Measurements from ENCODE around the gene ABCA13. TPM values are rescaled to one million over a fixed set of nuclear protein-coding genes. Genes with fewer than 3 reads are reported as not detected.

ABCA13 gene
- polyA plus RNA-seq, 1 donor (not counting 4 experiments of a cell fraction or from before 2014, with no cell fraction given) = 0.76 TPM

DNA sequence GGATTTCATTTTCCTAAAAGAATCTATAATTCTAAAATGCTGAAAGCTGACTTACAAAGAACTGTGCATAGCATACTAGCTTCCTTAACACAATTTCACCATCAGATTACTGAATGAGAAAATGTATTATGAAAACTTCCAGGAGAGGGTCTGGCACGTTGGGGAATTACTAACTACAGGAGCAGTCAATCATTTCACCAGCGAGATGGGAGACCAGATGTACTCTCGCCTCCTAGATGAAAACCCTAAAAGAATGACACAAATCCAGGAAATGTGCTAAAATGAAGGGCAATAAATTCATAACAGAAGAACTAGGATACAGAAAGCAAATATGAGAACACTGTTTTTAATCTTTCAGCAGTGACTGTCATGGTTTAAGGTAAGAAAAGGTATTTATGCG is 330.8 kb downstream of the ABCA13 start:
- TF ChIP-seq EZH2 (IDR thresholded peaks at IDR 0.05; ENCODE audit: low read length) = no peak
- TF ChIP-seq, protein P1, sequence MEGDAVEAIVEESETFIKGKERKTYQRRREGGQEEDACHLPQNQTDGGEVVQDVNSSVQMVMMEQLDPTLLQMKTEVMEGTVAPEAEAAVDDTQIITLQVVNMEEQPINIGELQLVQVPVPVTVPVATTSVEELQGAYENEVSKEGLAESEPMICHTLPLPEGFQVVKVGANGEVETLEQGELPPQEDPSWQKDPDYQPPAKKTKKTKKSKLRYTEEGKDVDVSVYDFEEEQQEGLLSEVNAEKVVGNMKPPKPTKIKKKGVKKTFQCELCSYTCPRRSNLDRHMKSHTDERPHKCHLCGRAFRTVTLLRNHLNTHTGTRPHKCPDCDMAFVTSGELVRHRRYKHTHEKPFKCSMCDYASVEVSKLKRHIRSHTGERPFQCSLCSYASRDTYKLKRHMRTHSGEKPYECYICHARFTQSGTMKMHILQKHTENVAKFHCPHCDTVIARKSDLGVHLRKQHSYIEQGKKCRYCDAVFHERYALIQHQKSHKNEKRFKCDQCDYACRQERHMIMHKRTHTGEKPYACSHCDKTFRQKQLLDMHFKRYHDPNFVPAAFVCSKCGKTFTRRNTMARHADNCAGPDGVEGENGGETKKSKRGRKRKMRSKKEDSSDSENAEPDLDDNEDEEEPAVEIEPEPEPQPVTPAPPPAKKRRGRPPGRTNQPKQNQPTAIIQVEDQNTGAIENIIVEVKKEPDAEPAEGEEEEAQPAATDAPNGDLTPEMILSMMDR (optimal IDR thresholded peaks at IDR 0.05 in 1 of 3, IDR thresholded peaks at IDR 0.05 in 1 of 3, conservative IDR thresholded peaks at IDR 0.05 in 1 of 3; ENCODE audit: extremely low read depth in 1 of 3, insufficient read depth in 2 of 3, low read length in 3 of 3) = no peak
- Histone ChIP-seq H3K36me3 (ENCODE audit: control insufficient read depth in 2 of 2, extremely low read depth in 1 of 2, insufficient read depth in 2 of 2, low read length in 2 of 2) (no peaks in the 10 kb centered on the region), H3K9me1 (ENCODE audit: control insufficient read depth, extremely low read depth, insufficient read depth, low read length) (no peaks in the 10 kb centered on the region), H4K20me1 (ENCODE audit: control insufficient read depth, extremely low read depth, insufficient read depth, low read length) (no peaks in the 10 kb centered on the region), H3K27ac (ENCODE audit: control insufficient read depth, insufficient read depth, low read length) (no peak overlapping the region), H3K9ac (ENCODE audit: control insufficient read depth, extremely low read depth, insufficient read depth, low read length) (no peak overlapping the region), H3K4me3 (ENCODE audit: control insufficient read depth in 2 of 3, extremely low read depth in 1 of 3, insufficient read depth in 2 of 3, low read depth in 1 of 3, low read length in 3 of 3) (no peak overlapping the region), H3K4me2 (ENCODE audit: control insufficient read depth, extremely low read depth, insufficient read depth, low read depth, low read length) (no peak overlapping the region), H3K79me2 (ENCODE audit: control insufficient read depth, insufficient read depth, low read length) (no peaks in the 10 kb centered on the region), H3K4me1 (ENCODE audit: control insufficient read depth, extremely low read depth, insufficient read depth, low read length) (no peaks in the 10 kb centered on the region), H3K9me3 (ENCODE audit: control insufficient read depth, low read depth, low read length) (no peaks in the 10 kb centered on the region), H3K27me3 (ENCODE audit: control insufficient read depth, extremely low read depth, insufficient read depth, low read length) (no peaks in the 10 kb centered on the region), H2AFZ (ENCODE audit: control insufficient read depth, low read length) (no peak overlapping the region)
- no peak for DNase-seq (ENCODE audit: low read depth, low spot score)
- no peak for FAIRE-seq
- dilution Hi-C loops (cut with MboI; ENCODE audit: extremely low pct_ligation_motif_present, low sequenced_read_pairs) = no loop called here

DNA sequence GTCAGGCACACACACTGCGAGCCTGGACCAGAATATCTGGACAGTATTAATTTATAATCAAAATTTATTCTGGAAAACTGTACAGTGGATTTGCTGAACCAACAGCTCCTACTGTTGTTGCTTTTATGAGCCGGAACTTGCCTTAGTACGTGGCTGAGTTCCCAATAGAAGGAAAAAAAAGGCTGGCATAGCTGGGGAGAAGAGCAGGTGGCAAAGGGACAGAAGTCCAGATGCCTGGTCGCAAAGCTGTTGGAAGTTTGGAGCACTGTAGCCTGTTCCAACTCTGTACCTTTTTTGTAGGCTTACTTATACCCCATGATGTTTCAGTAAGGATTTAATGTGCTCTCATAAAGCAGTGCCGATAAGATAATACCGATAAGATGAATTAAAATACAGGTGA is 333.8 kb downstream of the ABCA13 start:
- Histone ChIP-seq H3K9ac (ENCODE audit: control insufficient read depth, extremely low read depth, insufficient read depth, low read length) (no peak overlapping the region), H3K9me3 (ENCODE audit: control insufficient read depth, low read depth, low read length) (no peaks in the 10 kb centered on the region), H4K20me1 (ENCODE audit: control insufficient read depth, extremely low read depth, insufficient read depth, low read length) (no peaks in the 10 kb centered on the region), H2AFZ (ENCODE audit: control insufficient read depth, low read length) (no peak overlapping the region), H3K4me3 (ENCODE audit: control insufficient read depth in 2 of 3, extremely low read depth in 1 of 3, insufficient read depth in 2 of 3, low read depth in 1 of 3, low read length in 3 of 3) (no peak overlapping the region), H3K27ac (ENCODE audit: control insufficient read depth, insufficient read depth, low read length) (no peak overlapping the region), H3K27me3 (ENCODE audit: control insufficient read depth, extremely low read depth, insufficient read depth, low read length) (no peaks in the 10 kb centered on the region), H3K9me1 (ENCODE audit: control insufficient read depth, extremely low read depth, insufficient read depth, low read length) (no peaks in the 10 kb centered on the region), H3K79me2 (ENCODE audit: control insufficient read depth, insufficient read depth, low read length) (no peaks in the 10 kb centered on the region), H3K4me1 (ENCODE audit: control insufficient read depth, extremely low read depth, insufficient read depth, low read length) (no peaks in the 10 kb centered on the region), H3K36me3 (ENCODE audit: control insufficient read depth in 2 of 2, extremely low read depth in 1 of 2, insufficient read depth in 2 of 2, low read length in 2 of 2) (no peaks in the 10 kb centered on the region), H3K4me2 (ENCODE audit: control insufficient read depth, extremely low read depth, insufficient read depth, low read depth, low read length) (no peak overlapping the region)
- DNase-seq (ENCODE audit: low read depth, low spot score) (no peak), FAIRE-seq (no peak)
- TF ChIP-seq, protein P1 (optimal IDR thresholded peaks at IDR 0.05 in 1 of 3, IDR thresholded peaks at IDR 0.05 in 1 of 3, conservative IDR thresholded peaks at IDR 0.05 in 1 of 3; ENCODE audit: extremely low read depth in 1 of 3, insufficient read depth in 2 of 3, low read length in 3 of 3) = no peak
- no peak for TF ChIP-seq EZH2 (IDR thresholded peaks at IDR 0.05; ENCODE audit: low read length)
- dilution Hi-C loops (cut with MboI; ENCODE audit: extremely low pct_ligation_motif_present, low sequenced_read_pairs) = no loop called here
